ENCODE results near the gene RGL1.
"Not testable (repeated sequence)": the region's sequence is repeated elsewhere in the genome, so short reads cannot be mapped to it uniquely, and the experiment has no call there.

RGL1 gene

DNA sequence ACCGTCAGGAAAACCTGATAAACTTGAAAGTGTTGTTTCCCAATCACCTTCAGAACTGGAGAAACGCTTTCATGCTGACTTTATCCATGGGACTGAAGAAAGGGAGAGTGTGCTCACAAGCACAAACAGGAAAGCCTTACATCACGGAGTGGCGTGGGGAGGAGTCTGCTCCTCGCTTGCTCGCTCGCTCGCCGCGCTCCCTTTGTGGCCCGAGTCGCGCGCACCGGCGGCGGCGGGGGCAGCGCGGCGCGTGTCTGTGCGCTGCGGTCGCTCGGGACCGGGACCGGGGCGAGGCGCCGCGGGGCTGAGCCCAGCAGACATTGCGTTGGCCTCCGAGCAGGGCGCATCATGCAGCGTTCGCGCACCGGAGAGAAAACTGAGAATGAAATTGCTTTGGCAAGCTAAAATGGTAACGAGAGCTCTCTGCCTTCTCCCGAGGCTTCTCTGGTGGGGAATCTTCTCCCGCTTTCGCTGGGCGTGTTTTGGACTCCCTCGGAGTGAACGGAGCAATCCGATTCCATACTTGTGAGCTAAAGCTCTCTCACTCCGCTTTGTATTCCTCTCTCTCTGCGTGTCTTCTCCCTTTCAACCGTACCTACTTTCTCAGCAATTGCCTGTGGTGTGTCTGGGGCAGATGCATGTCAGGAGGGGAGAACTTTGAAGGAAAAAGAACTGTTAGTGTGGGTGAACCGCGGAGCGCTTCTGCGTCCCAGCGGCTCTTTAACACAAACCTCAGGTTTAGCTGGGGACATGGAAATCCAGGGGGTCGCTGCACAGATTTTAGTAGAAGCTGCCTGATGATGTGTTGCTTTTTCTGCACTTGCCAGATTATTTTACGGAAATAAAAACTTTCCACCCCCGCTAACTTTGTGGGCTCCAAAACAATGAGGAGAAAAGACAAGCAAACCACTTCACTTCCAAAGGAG lies at the start of gene RGL1:
Gene RGL1 (plus strand): TSS at position 205 of the 926 bp plus-strand sequence. CDS start 178 bp downstream, at position 383.
- DNase-seq (ENCODE audit: low spot score) (no peak), FAIRE-seq (no peak)

DNA sequence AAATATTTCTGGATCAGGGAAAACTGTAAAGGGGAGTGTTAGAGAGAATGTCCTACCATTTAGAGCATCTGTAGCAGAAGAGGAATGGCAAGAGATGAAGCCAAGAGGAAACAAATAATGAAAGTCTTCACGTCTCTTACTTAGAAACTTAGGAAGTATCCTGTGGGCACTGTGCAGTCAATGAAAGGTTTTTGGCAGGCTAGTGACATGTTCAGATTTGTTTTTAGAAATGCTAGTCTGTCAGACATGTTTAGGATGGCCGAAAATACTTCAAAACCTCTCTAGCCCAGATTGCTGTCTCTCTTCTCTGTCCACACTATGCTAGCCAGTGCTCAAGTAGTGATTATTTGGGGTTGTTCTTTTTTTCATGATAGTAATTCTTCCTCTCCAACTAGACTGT lies 48.6 kb upstream of the RGL1 start:
- DNase-seq (ENCODE audit: low spot score) (no peak), FAIRE-seq (no peak)

GRCh38 chr1:183757061-183757460 lies 47.9 kb upstream of the RGL1 start:
- peak; percentile 52 for FAIRE-seq
- peak; percentile 75 for DNase-seq (ENCODE audit: low spot score)

DNA sequence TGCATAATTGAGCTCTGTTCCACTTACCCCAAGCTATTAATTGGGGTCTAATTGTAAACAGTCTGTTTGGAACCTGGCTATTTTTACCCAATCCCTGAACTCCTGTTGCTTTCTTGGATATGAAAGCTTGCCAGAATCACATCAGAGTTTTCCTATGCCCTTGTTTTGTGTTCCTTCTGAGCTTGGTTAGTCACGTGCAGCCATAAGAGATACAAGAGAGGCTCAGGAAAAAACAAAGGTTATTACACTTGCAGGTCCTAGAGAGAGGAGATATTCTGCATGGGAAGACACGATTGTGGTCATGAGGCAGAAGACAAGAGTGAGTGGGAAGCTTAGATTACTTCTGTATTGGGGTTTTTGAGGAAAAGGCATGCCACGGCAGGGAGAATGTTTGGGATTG lies 46.0 kb upstream of the RGL1 start:
- FAIRE-seq, result no peak
- no peak for DNase-seq (ENCODE audit: low spot score)

- FAIRE-seq (no peak), DNase-seq (ENCODE audit: low spot score) (no peak)
Observed at GRCh38 chr1:183760661-183761060, 44.3 kb upstream of the RGL1 start.

DNA sequence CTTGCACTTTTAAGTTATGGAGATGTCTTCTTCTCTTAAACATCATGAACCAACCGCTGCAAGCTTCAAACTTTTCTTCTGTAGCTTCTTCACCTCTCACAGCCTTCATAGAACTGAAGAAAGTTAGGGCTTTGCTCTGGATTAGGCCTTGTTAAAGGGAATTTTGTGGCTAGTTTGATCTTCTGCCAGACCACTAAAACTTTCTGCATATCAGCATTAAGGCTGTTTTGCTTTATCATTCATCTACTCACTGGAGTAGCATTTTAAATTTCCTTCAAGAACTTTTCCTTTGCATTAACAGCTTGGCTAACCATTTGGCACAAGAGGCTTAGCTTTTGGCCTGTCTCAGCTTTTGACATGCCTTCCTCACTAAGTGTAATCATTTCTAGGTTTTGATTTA lies 43.0 kb upstream of the RGL1 start:
- no peak for DNase-seq (ENCODE audit: low spot score)
- FAIRE-seq, result no peak

GRCh38 chr1:183762856-183763255 lies 42.1 kb upstream of the RGL1 start:
- not testable (repeated sequence) for FAIRE-seq; DNase-seq (ENCODE audit: low spot score)

GRCh38 chr1:183764981-183765380 lies 39.9 kb upstream of the RGL1 start:
- no peak for FAIRE-seq
- no peak for DNase-seq (ENCODE audit: low spot score)

- FAIRE-seq (no peak), DNase-seq (ENCODE audit: low spot score) (no peak)
Observed at GRCh38 chr1:183769956-183770815, 34.7 kb upstream of the RGL1 start.

DNA sequence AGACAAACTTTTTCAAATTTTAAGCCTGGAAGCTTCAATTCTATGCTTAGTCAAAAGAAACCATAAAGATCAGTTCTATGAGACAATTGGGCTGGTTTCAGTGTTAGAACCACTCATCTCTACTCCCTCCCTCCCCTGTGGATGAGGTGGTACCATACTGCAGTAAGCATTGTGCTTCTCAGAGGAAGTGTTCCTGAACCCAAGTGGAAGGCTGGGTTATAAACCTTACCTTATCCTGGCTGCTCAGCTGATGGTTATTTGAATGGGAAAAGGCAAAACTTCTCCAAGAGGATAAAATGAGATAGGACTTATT lies 34.1 kb upstream of the RGL1 start:
- FAIRE-seq (no peak), DNase-seq (ENCODE audit: low spot score) (no peak)

- FAIRE-seq, result no peak
- DNase-seq (ENCODE audit: low spot score), result no peak
Observed at GRCh38 chr1:183773482-183774274, 31.2 kb upstream of the RGL1 start.

DNA sequence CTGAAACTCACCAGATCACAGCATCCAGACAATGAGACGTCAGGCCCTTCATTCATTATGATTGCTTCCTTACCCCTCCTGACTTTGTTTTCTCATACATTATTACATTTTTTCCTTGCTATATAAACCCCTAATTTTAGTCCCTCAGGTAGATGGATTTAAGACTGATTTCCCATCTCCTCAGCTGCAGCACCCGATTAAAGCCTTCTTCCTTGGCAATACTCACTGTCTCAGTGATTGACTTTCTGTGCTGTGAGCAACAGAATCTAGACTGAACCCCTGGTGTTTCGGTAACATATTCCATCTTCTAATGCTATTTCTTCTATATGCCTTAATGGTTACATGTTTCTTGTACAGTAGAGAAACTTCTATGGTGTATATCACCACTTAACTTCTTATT lies 30.0 kb upstream of the RGL1 start:
- no peak for DNase-seq (ENCODE audit: low spot score)
- no peak for FAIRE-seq

- FAIRE-seq (no peak), DNase-seq (ENCODE audit: low spot score) (no peak)
Observed at GRCh38 chr1:183776731-183777130, 28.2 kb upstream of the RGL1 start.

GRCh38 chr1:183777328-183777727 lies 27.6 kb upstream of the RGL1 start:
- DNase-seq (ENCODE audit: low spot score) (no peak), FAIRE-seq (no peak)

- no peak for DNase-seq (ENCODE audit: low spot score)
- FAIRE-seq, result no peak
Observed at GRCh38 chr1:183778045-183778444, 26.9 kb upstream of the RGL1 start.

- FAIRE-seq (no peak), DNase-seq (ENCODE audit: low spot score) (no peak)
Observed at GRCh38 chr1:183778568-183779433, 26.1 kb upstream of the RGL1 start.

GRCh38 chr1:183780159-183780558 lies 24.8 kb upstream of the RGL1 start:
- no peak for FAIRE-seq
- DNase-seq (ENCODE audit: low spot score), result no peak

DNA sequence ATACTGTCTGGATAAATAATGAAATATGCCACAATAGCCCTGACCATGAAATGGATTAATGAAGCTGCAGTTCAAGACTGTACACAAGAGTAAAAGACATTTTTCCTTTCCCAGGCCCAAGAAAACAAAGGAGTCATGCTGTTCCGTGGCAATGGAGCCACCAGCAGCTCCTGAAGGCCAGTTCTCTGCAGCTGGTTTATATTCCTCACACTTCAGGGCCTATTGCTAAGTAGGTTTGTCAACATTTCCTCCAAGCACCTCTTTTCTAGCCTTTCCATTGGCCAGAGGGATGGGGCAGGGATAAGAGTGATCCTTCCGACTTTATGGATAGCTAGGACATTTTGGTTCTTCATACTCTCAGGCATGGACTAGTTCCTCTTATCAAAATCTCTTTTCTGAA lies 24.2 kb upstream of the RGL1 start:
- FAIRE-seq, result no peak
- no peak for DNase-seq (ENCODE audit: low spot score)

DNA sequence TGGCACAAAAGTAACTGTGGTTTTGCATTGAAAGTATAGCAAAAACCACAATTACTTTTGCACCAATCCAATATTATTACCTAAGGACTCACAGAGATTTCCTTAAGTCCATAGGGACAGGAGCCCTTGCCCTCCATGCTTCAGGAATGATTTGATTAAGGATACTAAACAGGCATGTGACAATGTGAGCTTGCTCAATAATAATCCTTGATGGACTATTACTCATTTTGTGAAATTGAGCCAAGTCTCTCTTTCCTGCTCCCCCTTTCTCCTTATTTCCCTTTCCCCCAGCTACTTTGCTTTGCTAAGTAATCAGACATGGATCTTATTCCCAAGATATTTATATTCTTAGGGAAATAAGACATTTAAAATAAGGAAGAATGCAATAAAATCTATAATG lies 21.6 kb upstream of the RGL1 start:
- no peak for DNase-seq (ENCODE audit: low spot score)
- no peak for FAIRE-seq

- FAIRE-seq, result no peak
- DNase-seq (ENCODE audit: low spot score), result no peak
Observed at GRCh38 chr1:183783767-183784637, 20.9 kb upstream of the RGL1 start.

Measured in RCC 7860 (cell line).